ENCODE results near the gene CHRM4. TPM values are rescaled to one million over a fixed set of nuclear protein-coding genes. Genes with fewer than 3 reads are reported as not detected.
A peak's percentile ranks its signal among the peaks of the same experiment; 100 is the strongest.

The CHRM4 gene
- total and polyA plus RNA-seq, 2 of the 13 experiments (the other 11 are each of a cell fraction or from before 2014, with no cell fraction given) = 0.13 to 0.21 TPM

- peak; percentile 96 for TF ChIP-seq TEF (CRISPR knock-in tag; IDR thresholded peaks at IDR 0.05)
- TF ChIP-seq ZNF275 (CRISPR knock-in tag; IDR thresholded peaks at IDR 0.05; ENCODE audit: borderline replicate concordance) = peak; percentile 97
- TF ChIP-seq GZF1 (CRISPR knock-in tag; IDR thresholded peaks at IDR 0.05) = peak; percentile 93
- TF ChIP-seq ZBTB21 (CRISPR knock-in tag; IDR thresholded peaks at IDR 0.05) = peak; percentile 74
- peak; percentile 98 for TF ChIP-seq SRY (CRISPR knock-in tag; IDR thresholded peaks at IDR 0.05)
- TF ChIP-seq PRMT3 (CRISPR knock-in tag; IDR thresholded peaks at IDR 0.05; ENCODE audit: borderline replicate concordance, low read depth) = peak; percentile 94
- no peak for TF ChIP-seq KIAA2018 (CRISPR knock-in tag; IDR thresholded peaks at IDR 0.05; ENCODE audit: borderline replicate concordance)
- TF ChIP-seq FOXO4 (CRISPR knock-in tag; conservative IDR thresholded peaks at IDR 0.05) = peak; percentile 99; the same call in 1 of the 2 replicates
- TF ChIP-seq PAXIP1 (CRISPR knock-in tag; conservative IDR thresholded peaks at IDR 0.05) = peak; percentile 27; the same call in 1 of the 2 replicates
- no peak for TF ChIP-seq ZNF34 (CRISPR knock-in tag; IDR thresholded peaks at IDR 0.05; ENCODE audit: borderline replicate concordance)
- TF ChIP-seq GLI4 (CRISPR knock-in tag; IDR thresholded peaks at IDR 0.05; ENCODE audit: borderline replicate concordance) = peak; percentile 99
- peak; percentile 98 for TF ChIP-seq KDM5B (CRISPR knock-in tag; IDR thresholded peaks at IDR 0.05; ENCODE audit: borderline replicate concordance)
These were observed 1.1 kb upstream of the CHRM4 start (continued) for GRCh38 chr11:46392421-46393230.
